ENCODE data around the gene OGFRL1.
"Not testable (repeated sequence)": the region's sequence is repeated elsewhere in the genome, so short reads cannot be mapped to it uniquely, and the experiment has no call there.

Gene OGFRL1

GRCh38 chr6:71288228-71289038 lies at the start of gene OGFRL1:
TSS of gene OGFRL1 (plus strand) at chr6:71288811. CDS start at chr6:71288937, 126 bp downstream.
- DNase-seq = peak; percentile 62

- no peak for DNase-seq
These were observed 48.9 kb upstream of the OGFRL1 start for GRCh38 chr6:71239694-71240093.

- DNase-seq = no peak
These were observed 43.2 kb upstream of the OGFRL1 start for GRCh38 chr6:71245265-71246049.

DNA sequence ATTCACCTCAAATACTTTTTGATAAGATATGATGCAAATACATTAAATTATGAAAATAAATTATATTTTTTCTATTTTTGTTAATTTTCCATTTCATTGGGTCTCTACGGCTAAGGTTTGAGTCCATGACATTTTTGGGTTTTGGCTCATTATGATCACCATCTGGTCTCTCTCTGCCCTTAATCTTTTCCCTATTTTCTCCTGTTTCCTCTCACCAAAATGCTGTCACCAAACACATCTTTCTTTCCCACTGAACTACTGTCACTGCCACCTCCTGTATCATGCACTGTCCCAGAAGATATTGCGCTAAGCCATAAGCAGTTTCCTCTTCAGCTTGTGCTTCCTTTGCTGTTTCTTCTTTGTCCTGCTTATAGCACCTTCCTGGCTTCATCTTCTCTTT lies 42.0 kb upstream of the OGFRL1 start:
- DNase-seq = peak; percentile 56

DNA sequence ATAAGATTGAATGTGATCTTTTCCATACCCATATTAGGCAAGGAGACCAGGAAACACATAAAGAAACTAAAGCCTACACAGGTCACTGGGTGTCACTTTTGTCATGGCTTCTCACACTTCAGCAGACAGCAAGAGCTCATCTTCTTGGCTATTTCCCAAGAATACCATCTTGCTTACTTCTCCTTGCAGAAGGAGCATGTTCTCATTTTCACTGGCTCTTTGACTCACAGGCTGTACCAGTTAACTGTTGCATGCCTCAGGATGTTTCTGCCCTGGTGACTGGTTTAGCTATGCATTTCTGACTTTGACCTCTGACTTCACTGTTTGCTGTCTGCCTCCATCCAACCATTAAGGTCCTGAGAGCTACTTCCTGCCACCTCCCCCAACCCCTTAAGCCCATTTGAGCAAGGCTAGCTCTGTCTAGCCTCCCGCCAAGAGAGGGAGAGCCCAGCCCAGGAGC lies 40.3 kb upstream of the OGFRL1 start:
- peak; percentile 15 for DNase-seq

DNA sequence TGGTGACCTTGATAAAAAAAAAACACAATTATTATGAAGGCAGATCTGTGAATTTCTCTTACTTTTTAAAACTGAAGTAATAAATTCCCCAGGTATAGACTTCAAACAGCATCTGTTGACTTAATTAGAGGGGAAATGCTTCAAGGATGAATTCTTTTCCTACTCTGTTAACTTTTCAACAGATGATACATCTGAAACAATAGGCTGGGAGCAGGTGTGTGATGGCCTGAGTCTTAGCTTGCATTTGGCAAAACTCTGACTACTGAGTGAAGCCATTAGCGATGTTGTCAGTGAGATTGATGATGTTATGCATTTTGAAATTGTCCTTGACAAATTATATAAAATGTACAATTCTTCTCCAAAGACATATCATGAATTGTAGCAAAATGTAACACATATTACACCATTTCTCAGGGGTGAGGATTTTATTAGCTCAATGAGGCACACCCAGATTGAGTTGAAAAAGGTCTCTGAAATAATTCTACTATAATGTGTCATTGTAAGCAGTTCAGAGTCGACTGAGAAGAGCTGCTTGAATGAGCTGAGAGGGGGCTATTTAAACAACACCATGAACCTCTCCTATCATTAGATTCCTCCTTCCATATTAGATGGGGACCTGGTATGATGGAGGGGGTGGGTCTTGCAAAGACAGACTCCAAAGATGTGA lies 39.6 kb upstream of the OGFRL1 start:
- no peak for DNase-seq

- DNase-seq = peak; percentile 4
These were observed 38.5 kb upstream of the OGFRL1 start for GRCh38 chr6:71250099-71250602.

DNA sequence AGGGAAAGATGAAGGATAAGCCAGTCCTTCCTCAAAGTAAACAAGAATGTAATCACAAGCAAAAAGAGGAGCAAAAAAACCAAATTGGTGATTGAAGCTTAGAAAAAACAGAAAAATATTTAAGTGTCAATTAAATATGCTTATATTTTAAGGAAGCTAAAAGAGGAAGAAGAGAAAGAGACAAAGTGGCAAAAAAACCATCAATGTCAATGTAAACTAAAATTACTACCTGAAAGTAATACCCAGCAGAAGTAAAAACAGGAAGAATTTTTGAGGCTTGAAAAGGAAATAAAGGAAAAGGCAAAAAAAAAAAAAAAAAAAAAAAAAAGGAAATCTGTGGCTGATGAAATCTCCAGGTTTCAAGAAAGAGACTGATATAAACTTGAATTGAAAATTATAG lies 36.2 kb upstream of the OGFRL1 start:
- DNase-seq = no peak

DNA sequence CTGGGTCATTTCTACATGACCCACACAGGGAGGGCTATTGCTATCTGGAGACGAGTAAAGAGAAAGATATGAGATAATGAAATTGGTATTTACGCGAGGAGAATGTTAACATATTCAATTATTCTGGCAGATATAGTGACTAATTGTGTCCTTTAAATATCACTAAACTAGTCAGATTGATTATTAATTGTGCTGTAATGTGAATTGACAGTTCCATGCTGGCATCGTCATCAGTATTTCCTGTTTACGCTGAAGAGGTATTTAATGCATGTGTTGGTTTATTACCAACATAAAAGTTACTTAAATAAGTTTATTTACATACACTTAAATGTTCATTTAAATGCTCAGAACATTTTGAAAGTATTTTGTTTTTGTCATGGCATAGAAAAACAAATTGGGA lies 35.7 kb upstream of the OGFRL1 start:
- no peak for DNase-seq

- DNase-seq = peak; percentile 79
These were observed 34.3 kb upstream of the OGFRL1 start for GRCh38 chr6:71254323-71254722.

GRCh38 chr6:71258078-71258866 lies 30.3 kb upstream of the OGFRL1 start:
- DNase-seq = no peak

DNA sequence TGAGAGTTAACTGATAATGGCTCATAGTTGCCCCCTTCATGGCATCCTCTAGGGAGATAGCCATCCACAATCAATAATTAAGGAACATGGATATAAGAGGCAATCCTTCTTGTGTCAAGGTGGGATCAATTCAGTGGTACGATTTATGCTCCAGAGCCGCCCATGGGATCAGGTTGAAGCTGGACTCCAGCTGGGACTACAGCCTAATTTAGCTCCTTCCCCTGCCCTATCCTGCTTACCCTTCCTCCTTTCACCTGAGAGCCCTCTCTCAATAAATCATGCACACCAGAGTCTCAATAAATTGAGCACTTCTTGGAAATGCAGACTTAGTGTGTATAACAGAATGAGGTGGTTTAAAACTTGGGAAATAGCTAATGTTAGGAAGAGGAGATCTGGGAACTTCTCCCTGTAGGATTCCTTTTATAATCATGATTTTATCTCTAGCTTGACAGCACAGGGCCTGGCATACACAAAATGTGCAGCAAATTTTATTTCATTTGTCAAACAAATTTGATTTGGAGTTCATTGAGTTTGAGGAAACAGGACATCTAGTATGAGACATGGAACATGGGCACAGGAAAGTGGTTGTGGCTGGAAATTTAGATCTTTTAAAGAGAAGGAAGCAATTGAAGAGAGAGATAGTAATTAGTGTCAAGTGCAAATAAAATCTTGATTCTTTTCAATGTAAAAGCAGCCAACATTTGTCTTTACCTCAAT lies 28.6 kb upstream of the OGFRL1 start:
- DNase-seq = no peak

DNA sequence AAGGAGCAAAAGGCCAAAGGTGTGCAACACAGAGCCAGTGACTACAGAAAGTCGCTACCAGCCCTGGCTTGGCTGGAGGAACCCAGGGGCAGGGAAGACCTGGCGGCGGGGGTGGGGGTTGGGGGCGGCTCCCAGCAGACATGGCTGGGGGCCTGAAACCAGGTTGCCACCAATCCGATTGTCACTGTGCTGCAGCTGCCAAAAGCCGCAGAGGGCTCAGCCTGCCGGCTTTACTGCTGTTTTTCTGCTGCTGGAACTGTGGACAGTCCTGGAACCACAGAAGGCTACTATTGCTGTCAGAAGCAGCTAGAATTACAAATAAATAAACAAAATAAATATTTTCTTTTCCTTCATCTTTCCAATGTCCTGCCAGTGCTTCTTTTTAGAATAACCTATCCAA lies 25.7 kb upstream of the OGFRL1 start:
- no peak for DNase-seq

DNA sequence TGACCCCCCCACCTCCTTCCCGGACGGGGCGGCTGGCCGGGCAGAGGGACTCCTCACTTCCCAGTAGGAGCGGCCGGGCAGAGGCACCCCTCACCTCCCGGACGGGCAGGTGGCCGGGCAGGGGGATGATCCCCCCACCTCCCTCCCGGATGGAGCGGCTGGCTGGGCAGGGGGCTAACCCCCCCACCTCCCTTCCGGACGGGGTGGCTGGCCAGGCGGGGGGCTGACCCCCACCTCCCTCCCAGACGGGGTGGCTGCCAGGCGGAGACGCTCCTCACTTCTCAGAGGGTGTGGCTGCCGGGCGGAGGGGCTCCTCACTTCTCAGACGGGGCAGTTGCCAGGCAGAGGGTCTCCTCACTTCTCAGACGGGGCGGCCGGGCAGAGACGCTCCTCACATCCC lies 22.2 kb upstream of the OGFRL1 start:
- not testable (repeated sequence) for DNase-seq

- DNase-seq = no peak
These were observed 19.7 kb upstream of the OGFRL1 start for GRCh38 chr6:71268735-71269437.

GRCh38 chr6:71277926-71278600 lies 10.5 kb upstream of the OGFRL1 start:
- DNase-seq = no peak

DNA sequence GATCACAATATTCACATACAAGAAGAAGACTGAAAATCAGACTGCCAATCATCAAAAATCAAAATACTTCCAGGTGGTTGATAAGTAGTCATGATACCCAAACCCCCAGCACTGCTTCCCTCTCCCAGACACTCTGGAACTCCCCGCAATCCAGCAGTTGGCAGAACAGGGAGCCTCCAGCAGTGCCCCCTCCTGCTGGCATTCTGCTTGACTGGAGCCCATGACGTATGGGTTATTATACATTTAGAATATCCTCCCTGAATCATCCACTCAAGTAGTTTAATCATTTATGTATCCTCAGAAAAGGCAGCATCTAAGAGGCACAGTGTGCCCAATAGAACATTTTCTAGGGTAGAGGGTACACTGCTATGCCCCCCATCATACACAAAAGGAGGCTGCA lies 9.3 kb upstream of the OGFRL1 start:
- no peak for DNase-seq

DNA sequence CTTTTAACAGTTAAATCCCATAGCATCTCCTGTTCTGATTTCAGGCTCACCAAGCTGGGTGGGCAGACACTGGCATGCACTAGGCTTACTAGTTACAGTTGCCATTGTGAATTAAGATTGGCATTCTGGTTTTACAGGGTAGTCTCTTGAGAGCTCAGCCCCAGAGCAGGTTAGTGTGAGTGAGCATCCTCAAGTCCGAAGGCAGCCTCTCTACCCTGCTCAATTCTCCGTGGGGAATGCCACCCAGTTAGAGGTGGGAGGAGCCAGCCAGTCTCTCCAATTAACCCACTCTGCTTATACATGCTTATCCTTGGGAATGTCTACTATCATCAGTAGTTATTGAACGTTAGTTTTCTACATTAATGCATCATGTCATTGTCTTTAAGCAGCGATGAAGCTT lies 8.9 kb upstream of the OGFRL1 start:
- no peak for DNase-seq

GRCh38 chr6:71280701-71281100 lies 7.9 kb upstream of the OGFRL1 start:
- DNase-seq = no peak

DNA sequence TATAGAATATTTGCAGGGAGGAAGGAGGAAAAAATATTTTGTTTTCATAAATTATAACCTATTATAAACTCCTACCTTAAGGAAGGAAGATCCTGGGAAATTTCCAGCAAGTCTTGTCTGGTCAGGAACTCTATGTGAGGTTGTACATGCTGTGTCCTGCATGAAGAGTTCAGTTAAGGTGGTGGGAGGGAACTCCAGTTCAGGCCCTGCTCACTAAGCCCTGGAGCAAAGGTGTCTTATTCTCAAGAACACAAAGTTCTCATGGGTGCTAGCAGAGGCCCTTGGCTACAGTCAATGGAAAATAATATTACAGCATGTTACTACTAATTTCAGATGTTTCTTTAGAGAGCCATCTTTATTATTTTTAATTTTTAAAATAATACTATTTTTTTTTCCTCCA lies 3.8 kb upstream of the OGFRL1 start:
- DNase-seq = no peak

DNA sequence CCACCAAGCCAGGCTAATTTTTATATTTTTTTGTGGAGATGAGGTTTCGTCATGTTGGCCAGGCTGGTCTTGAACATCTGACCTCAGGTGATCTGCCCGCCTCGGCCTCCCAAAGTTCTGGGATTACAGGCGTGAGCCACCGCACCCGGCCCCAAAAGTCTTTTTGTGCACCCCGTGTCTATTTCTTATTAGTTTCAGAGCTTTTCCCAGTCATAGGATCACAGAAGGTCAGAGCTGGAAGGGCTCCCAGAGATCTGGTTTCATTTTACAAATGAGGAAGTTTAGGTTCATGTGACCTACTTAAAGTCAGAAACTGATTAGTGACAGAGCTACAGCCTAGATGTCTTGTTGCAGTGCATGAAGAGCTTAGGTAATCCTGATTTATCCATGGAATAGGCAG lies 1.6 kb upstream of the OGFRL1 start:
- no peak for DNase-seq
